ENCODE data around the gene MYO7B. TPM values are rescaled to one million over a fixed set of nuclear protein-coding genes. Genes with fewer than 3 reads are reported as not detected.

The MYO7B gene
- total and polyA plus RNA-seq, 2 donors (not counting 1 experiment from before 2014, with no cell fraction given) = 5.0 to 68.2 TPM

Other genes with a start within 250 kb of the MYO7B start
- gene ERCC3, start 241.5 kb upstream of the MYO7B start, total RNA-seq = 74.8 and 79.3 TPM in 2 replicates
- 74.4 and 81.6 TPM in 2 replicates for gene ERCC3, start 241.5 kb upstream of the MYO7B start, polyA plus RNA-seq
- gene MAP3K2, start 147.7 kb upstream of the MYO7B start, total RNA-seq = 112 and 118 TPM in 2 replicates
- gene MAP3K2, start 147.7 kb upstream of the MYO7B start, polyA plus RNA-seq = 9.9 and 18.6 TPM in 2 replicates
- 1.2 TPM in 1 of 2 replicates, not detected in the other for gene PROC, start 117.3 kb upstream of the MYO7B start, total RNA-seq
- gene PROC, start 117.3 kb upstream of the MYO7B start, polyA plus RNA-seq = 0.40 and 0.58 TPM in 2 replicates
- gene IWS1, start 9.2 kb upstream of the MYO7B start, total RNA-seq = 45.9 and 49.6 TPM in 2 replicates
- 22.5 and 29.3 TPM in 2 replicates for gene IWS1, start 9.2 kb upstream of the MYO7B start, polyA plus RNA-seq
- 0.22 TPM in 1 of 2 replicates, not detected in the other for gene GPR17, start 110.5 kb downstream of the MYO7B start, total RNA-seq
- gene GPR17, start 110.5 kb downstream of the MYO7B start, polyA plus RNA-seq = 0.06 TPM in 1 of 2 replicates, not detected in the other
- 4.2 and 6.7 TPM in 2 replicates for gene LIMS2, start 139.8 kb downstream of the MYO7B start, total RNA-seq
- 15.4 and 32.2 TPM in 2 replicates for gene LIMS2, start 139.8 kb downstream of the MYO7B start, polyA plus RNA-seq
- gene SFT2D3, start 165.8 kb downstream of the MYO7B start, total RNA-seq = 13.6 and 14.2 TPM in 2 replicates
- gene SFT2D3, start 165.8 kb downstream of the MYO7B start, polyA plus RNA-seq = 2.5 and 3.5 TPM in 2 replicates

Measured in B cell (primary cell).